Measurements from ENCODE around the gene MICAL3. TPM values are rescaled to one million over a fixed set of nuclear protein-coding genes. Genes with fewer than 3 reads are reported as not detected.

MICAL3 gene
- total RNA-seq, 4 donors from 2014 or later = 24.3 to 29.7 (median 28.2) TPM

- intact Hi-C loops (cut with DNase I; ENCODE audit: low total_unique reads) = no loop called here
- DNase-seq (ENCODE audit: low spot score in 2 of 2) = no peak
- WGBS, 2 donors = 64 to 70% methylated on average over 4 of the region's 4 CpGs
- TF ChIP-seq CTCF (IDR thresholded peaks at IDR 0.05) (no peak), POLR2A (IDR thresholded peaks at IDR 0.05) (no peak)
- H3K4me3 ChIP-seq (ENCODE audit: low read depth, poor library complexity, severe bottlenecking) = no peak overlapping the region
Observed at GRCh38 chr22:17876306-17876831, 148.0 kb downstream of the MICAL3 start.

GRCh38 chr22:17875631-17876030 is 148.7 kb downstream of the MICAL3 start:
- intact Hi-C loops (cut with DNase I; ENCODE audit: low total_unique reads) = no loop called here
- DNase-seq (ENCODE audit: low spot score in 2 of 2) = no peak
- no peak overlapping the region for H3K4me3 ChIP-seq (ENCODE audit: low read depth, poor library complexity, severe bottlenecking)
- no peak for TF ChIP-seq POLR2A (IDR thresholded peaks at IDR 0.05)
- TF ChIP-seq CTCF (IDR thresholded peaks at IDR 0.05) = no peak
- 88 to 91% methylated on average over 12 of the region's 12 CpGs for WGBS, 2 donors

- no peak for TF ChIP-seq POLR2A (IDR thresholded peaks at IDR 0.05)
- no peak for TF ChIP-seq CTCF (IDR thresholded peaks at IDR 0.05)
- WGBS, 2 donors = 91 to 96% methylated on average over 15 of the region's 15 CpGs
- no peak overlapping the region for H3K4me3 ChIP-seq (ENCODE audit: low read depth, poor library complexity, severe bottlenecking)
- intact Hi-C loops (cut with DNase I; ENCODE audit: low total_unique reads) = no loop called here
- DNase-seq (ENCODE audit: low spot score in 2 of 2) = no peak
Observed at GRCh38 chr22:17875156-17875555, 149.2 kb downstream of the MICAL3 start.

- H3K4me3 ChIP-seq (ENCODE audit: low read depth, poor library complexity, severe bottlenecking) = no peak overlapping the region
- DNase-seq (ENCODE audit: low spot score in 2 of 2) = no peak
- WGBS, 2 donors = 97 to 98% methylated on average over 15 of the region's 15 CpGs
- intact Hi-C loops (cut with DNase I; ENCODE audit: low total_unique reads) = no loop called here
- TF ChIP-seq CTCF (IDR thresholded peaks at IDR 0.05) (no peak), POLR2A (IDR thresholded peaks at IDR 0.05) (no peak)
Observed at GRCh38 chr22:17874231-17874905, 150.0 kb downstream of the MICAL3 start.

GRCh38 chr22:17873804-17874203 is 150.6 kb downstream of the MICAL3 start:
- WGBS, 2 donors = 88 to 95% methylated on average over 10 of the region's 10 CpGs
- no peak for DNase-seq (ENCODE audit: low spot score in 2 of 2)
- H3K4me3 ChIP-seq (ENCODE audit: low read depth, poor library complexity, severe bottlenecking) = no peak overlapping the region
- no peak for TF ChIP-seq POLR2A (IDR thresholded peaks at IDR 0.05)
- no peak for TF ChIP-seq CTCF (IDR thresholded peaks at IDR 0.05)
- intact Hi-C loops (cut with DNase I; ENCODE audit: low total_unique reads) = no loop called here

GRCh38 chr22:17873116-17873515 is 151.2 kb downstream of the MICAL3 start:
- TF ChIP-seq POLR2A (IDR thresholded peaks at IDR 0.05) (no peak), CTCF (IDR thresholded peaks at IDR 0.05) (no peak)
- H3K4me3 ChIP-seq (ENCODE audit: low read depth, poor library complexity, severe bottlenecking) = no peak overlapping the region
- 93 to 97% methylated on average over 13 to 14 of the region's 14 CpGs for WGBS, 2 donors
- no peak for DNase-seq (ENCODE audit: low spot score in 2 of 2)
- intact Hi-C loops (cut with DNase I; ENCODE audit: low total_unique reads) = no loop called here
